GM23338 (cell line): ENCODE results near the gene RAPGEF4. TPM values are rescaled to one million over a fixed set of nuclear protein-coding genes. Genes with fewer than 3 reads are reported as not detected.

Experiments
- ATAC-seq: fragments of 200-7000 bp; cut with Tn5 transposase; 3 replicates; pipeline ENCODE4 v1.9.1; 2020
- DNase-seq: peaks from one replicate; pipeline ENCODE4 v3.0.0-alpha.2; 2015; ENCODE audit warnings: low spot score
- H2AFZ ChIP-seq: fragments of 200-600 bp; sonication (generic); 2 replicates; pipeline ENCODE4 v1.8.0; 2016; ENCODE audit warnings: antibody characterized with exemption, mild to moderate bottlenecking, moderate library complexity
- H3F3A ChIP-seq: fragments of 200-600 bp; sonication (generic); replicated peaks from 2 replicates; pipeline ENCODE4 v1.8.0; 2017; ENCODE audit warnings: antibody characterized with exemption, mixed run types, low read depth
- H3K27ac ChIP-seq: fragments of 200-600 bp; sonication (generic); 2 replicates; pipeline ENCODE4 v1.6.1; 2016; ENCODE audit warnings: low read depth
- H3K27me3 ChIP-seq: fragments of 200-600 bp; sonication (generic); 2 replicates; pipeline ENCODE4 v1.8.0; 2016; ENCODE audit warnings: mild to moderate bottlenecking, mixed run types, moderate library complexity; ENCODE audit not compliant: insufficient read depth
- H3K36me3 ChIP-seq: fragments of 200-600 bp; sonication (generic); 2 replicates; pipeline ENCODE4 v1.8.0; 2016; ENCODE audit warnings: mild to moderate bottlenecking; ENCODE audit not compliant: insufficient read depth
- H3K4me1 ChIP-seq: fragments of 200-600 bp; sonication (generic); 2 replicates; pipeline ENCODE4 v1.8.0; 2016; ENCODE audit warnings: mild to moderate bottlenecking, moderate library complexity; ENCODE audit not compliant: insufficient read depth
- H3K4me2 ChIP-seq: fragments of 200-600 bp; sonication (generic); 2 replicates; pipeline ENCODE4 v1.7.1; 2017; ENCODE audit warnings: mixed run types
- H3K4me3 ChIP-seq: fragments of 200-600 bp; sonication (generic); 2 replicates; pipeline ENCODE4 v1.6.1; 2016; ENCODE audit warnings: mixed run types
- H3K79me2 ChIP-seq: fragments of 200-600 bp; sonication (generic); replicated peaks from 2 replicates; pipeline ENCODE4 v1.8.0; 2017; ENCODE audit warnings: mild to moderate bottlenecking; ENCODE audit not compliant: insufficient read depth
- H3K9me2 ChIP-seq: fragments of 200-600 bp; sonication (generic); 2 replicates; pipeline ENCODE4 v1.8.0; 2017; ENCODE audit not compliant: insufficient read depth
- H4K20me1 ChIP-seq: fragments of 200-600 bp; sonication (generic); replicated peaks from 2 replicates; pipeline ENCODE4 v1.8.0; 2017; ENCODE audit warnings: mild to moderate bottlenecking; ENCODE audit not compliant: insufficient read depth
- H3K27ac Mint-ChIP-seq: 2 replicates; pipeline ENCODE4 v1.8.0; 2020; ENCODE audit warnings: inconsistent platforms, mild to moderate bottlenecking, moderate library complexity, mixed read lengths
- H3K27me3 Mint-ChIP-seq: 3 replicates; pipeline ENCODE4 v1.8.0; 2022; ENCODE audit warnings: low read depth, mild to moderate bottlenecking, moderate library complexity, mixed read lengths, inconsistent platforms; ENCODE audit not compliant: insufficient read depth, poor library complexity
- H3K36me3 Mint-ChIP-seq: 3 replicates; pipeline ENCODE4 v1.8.0; 2021; ENCODE audit warnings: low read depth, mild to moderate bottlenecking, inconsistent platforms, moderate library complexity, mixed read lengths
- H3K4me1 Mint-ChIP-seq: 3 replicates; pipeline ENCODE4 v1.8.0; 2020; ENCODE audit warnings: mild to moderate bottlenecking, inconsistent platforms, mixed read lengths
- H3K4me3 Mint-ChIP-seq: 3 replicates; pipeline ENCODE4 v1.8.0; 2021; ENCODE audit warnings: moderate library complexity, mild to moderate bottlenecking, inconsistent platforms, mixed read lengths
- H3K9me3 Mint-ChIP-seq: 3 replicates; pipeline ENCODE4 v1.8.0; 2020; ENCODE audit warnings: moderate library complexity, mild to moderate bottlenecking, inconsistent platforms, mixed read lengths
- CREB1 ChIP-seq: fragments of 250-450 bp; sonication (Bioruptor Pico); IDR thresholded peaks from 2 replicates; pipeline ENCODE4 v1.5.0; 2020; ENCODE audit warnings: low read depth, mild to moderate bottlenecking, moderate library complexity
- CTCF ChIP-seq, 2 experiments: fragments of 200-600 bp in 1 of 2; sonication (generic) in 1 of 2; conservative IDR thresholded peaks; 2 replicates each; pipeline versions ENCODE4 v1.5.1 to v1.6.1; 2016 to 2017; ENCODE audit warnings: antibody characterized with exemption in 2 of 2, low read depth in 2 of 2, mild to moderate bottlenecking in 2 of 2, moderate library complexity in 1 of 2
- ETS1 ChIP-seq: IDR thresholded peaks from 2 replicates; pipeline ENCODE4 v1.6.1; 2016; ENCODE audit warnings: antibody characterized with exemption
- EZH2 ChIP-seq: fragments of 200-600 bp; sonication (generic); IDR thresholded peaks from one replicate; pipeline ENCODE4 v1.8.0; 2017; ENCODE audit warnings: antibody characterized with exemption, mild to moderate bottlenecking, low read depth; ENCODE audit not compliant: unreplicated experiment
- EZH2phosphoT487 ChIP-seq: fragments of 200-600 bp; sonication (generic); IDR thresholded peaks from one replicate; pipeline ENCODE4 v1.8.1; 2018; ENCODE audit warnings: antibody characterized with exemption; ENCODE audit not compliant: unreplicated experiment
- JUNB ChIP-seq: IDR thresholded peaks from one replicate; pipeline ENCODE4 v1.6.1; 2016; ENCODE audit warnings: antibody characterized with exemption; ENCODE audit not compliant: unreplicated experiment
- NANOG ChIP-seq: IDR thresholded peaks from 2 replicates; pipeline ENCODE4 v1.6.1; 2016; ENCODE audit warnings: antibody characterized with exemption, borderline replicate concordance
- POLR2AphosphoS5 ChIP-seq: IDR thresholded peaks from 2 replicates; pipeline ENCODE4 v1.6.1; 2016; ENCODE audit warnings: antibody characterized with exemption, low read depth
- STAT1 ChIP-seq: IDR thresholded peaks from one replicate; pipeline ENCODE4 v1.6.1; 2016; ENCODE audit warnings: antibody characterized with exemption; ENCODE audit not compliant: unreplicated experiment
- ZNF462 ChIP-seq: fragments of 250-450 bp; sonication (Bioruptor Pico); IDR thresholded peaks from 2 replicates; pipeline ENCODE4 v1.5.0; 2020; ENCODE audit warnings: mild to moderate bottlenecking, moderate library complexity
- polyA plus RNA-seq: library from polyadenylated mRNA; unstranded; fragments of >200 nt; fragmentation: Nextera tagmentation; extraction: Ambion mirVana; gene quantifications from 2 replicates; pipeline ENCODE4 v1.2.1, GENCODE V29; 2016
- total RNA-seq: library from RNA; depleted of rRNA; stranded (reverse); fragments of >200 nt; shearing (Covaris generic); gene quantifications from 2 replicates; pipeline ENCODE4 v1.2.3, GENCODE V29; 2014

Gene RAPGEF4
- total and polyA plus RNA-seq, 2 experiments from 2014 or later, result 1.7 to 4.7 TPM

DNA sequence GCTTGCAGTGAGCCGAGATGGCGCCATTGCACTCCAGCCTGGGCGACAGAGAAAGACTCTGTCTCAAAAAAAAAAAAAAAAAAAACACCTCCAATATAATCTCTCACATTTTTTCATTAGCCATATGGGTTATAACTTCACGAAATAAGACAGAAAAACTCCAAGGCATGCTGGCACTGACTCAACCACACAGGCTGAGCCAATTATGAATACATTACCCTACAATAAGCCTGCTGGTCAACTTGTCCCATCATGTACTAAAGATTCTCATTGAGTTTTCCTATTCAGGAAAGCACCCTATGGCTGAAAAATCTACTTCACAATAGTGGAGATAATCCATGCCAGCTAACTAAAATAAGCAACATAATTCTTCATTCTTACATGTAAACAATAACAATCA, 327.2 kb downstream of the RAPGEF4 start:
- Histone ChIP-seq H3K4me3 (no peak overlapping the region), H3K36me3 (no peaks in the 10 kb centered on the region), H3K27me3 (no peaks in the 10 kb centered on the region), H3K4me1 (no peaks in the 10 kb centered on the region), H3K79me2 (no peaks in the 10 kb centered on the region), H3K27ac (no peak overlapping the region), H3F3A (no peaks in the 10 kb centered on the region), H4K20me1 (no peaks in the 10 kb centered on the region), H2AFZ (no peak overlapping the region), H3K4me2 (no peak overlapping the region), H3K9me2 (0 out of 2 replicates have a peak, but pooled peaks cover 3% of the 10 kb centered on the region)
- DNase-seq (no peak), ATAC-seq (no peak)
- no peak overlapping the region for H3K27ac Mint-ChIP-seq
- H3K36me3 Mint-ChIP-seq, result no peaks in the 10 kb centered on the region
- no peak for TF ChIP-seq CREB1 (CRISPR knock-in tag)
- TF ChIP-seq EZH2, result no peak
- no peak for TF ChIP-seq POLR2AphosphoS5
- no peak for TF ChIP-seq JUNB
- TF ChIP-seq NANOG, result no peak
- TF ChIP-seq CTCF (conservative IDR thresholded peaks at IDR 0.05; ENCODE audit: low read depth in 2 of 2), result no peak
- no peak for TF ChIP-seq EZH2phosphoT487
- H3K4me1 Mint-ChIP-seq, result peaks cover 3% of the 10 kb centered on the region; the same call in 1 of the 3 replicates
- no peak overlapping the region for H3K4me3 Mint-ChIP-seq
- H3K9me3 Mint-ChIP-seq, result no peaks in the 10 kb centered on the region; the same call in 2 of the 3 replicates
- peaks cover 3% of the 10 kb centered on the region for H3K27me3 Mint-ChIP-seq

GRCh38 chr2:173064151-173064805, 328.6 kb downstream of the RAPGEF4 start:
- H2AFZ ChIP-seq, result no peak overlapping the region
- no peaks in the 10 kb centered on the region for H3F3A ChIP-seq
- Mint-ChIP-seq H3K4me1 (peaks cover 3% of the 10 kb centered on the region; the same call in 1 of the 3 replicates), H3K36me3 (no peaks in the 10 kb centered on the region), H3K27ac (no peak overlapping the region), H3K9me3 (no peaks in the 10 kb centered on the region), H3K27me3 (no peaks in the 10 kb centered on the region), H3K4me3 (no peak overlapping the region)
- H3K4me2 ChIP-seq, result no peak overlapping the region
- no peaks in the 10 kb centered on the region for H3K27me3 ChIP-seq
- H3K9me2 ChIP-seq, result no peaks in the 10 kb centered on the region
- DNase-seq (no peak), ATAC-seq (no peak)
- no peaks in the 10 kb centered on the region for H4K20me1 ChIP-seq
- no peak overlapping the region for H3K27ac ChIP-seq
- H3K79me2 ChIP-seq, result no peaks in the 10 kb centered on the region
- no peaks in the 10 kb centered on the region for H3K36me3 ChIP-seq
- H3K4me3 ChIP-seq, result no peak overlapping the region
- H3K4me1 ChIP-seq, result no peaks in the 10 kb centered on the region
- TF ChIP-seq POLR2AphosphoS5, result no peak
- no peak for TF ChIP-seq ETS1
- TF ChIP-seq EZH2, result no peak
- no peak for TF ChIP-seq CREB1 (CRISPR knock-in tag)
- no peak for TF ChIP-seq NANOG
- TF ChIP-seq STAT1, result no peak
- TF ChIP-seq ZNF462, result no peak
- TF ChIP-seq JUNB, result no peak
